IMR-90 (cell line): ENCODE measurements around the gene EHD4. TPM values are rescaled to one million over a fixed set of nuclear protein-coding genes. Genes with fewer than 3 reads are reported as not detected.

Source experiments
- ATAC-seq: fragments of 200-7000 bp; cut with Tn5 transposase; 2 replicates; pipeline ENCODE4 v1.9.1; 2020; ENCODE audit warnings: low read depth, mild to moderate bottlenecking, moderate library complexity
- BruUV-seq: library from RNA; stranded (reverse); fragments of 400-500 nt; replicated peaks from 2 replicates; lab custom pipeline; 2021; lab: Mats Ljungman, UMichigan
- CTCF ChIA-PET: fragments of 300-600 bp; formaldehyde crosslinking; extraction: SDS; loops from one replicate; lab custom pipeline; 2021; ENCODE audit warnings: antibody characterized with exemption; lab: Yijun Ruan, JAX
- POLR2A ChIA-PET: fragments of 300-600 bp; sonication (Branson Sonifier 250); formaldehyde crosslinking; loops from one replicate; lab custom pipeline; 2022; ENCODE audit warnings: antibody characterized with exemption; ENCODE audit not compliant: unreplicated experiment; lab: Charles Lee
- DNase-seq: peaks from one replicate; pipeline ENCODE4 v3.0.0; 2013
- H2AFZ ChIP-seq: replicated peaks from 2 replicates; pipeline ENCODE3; 2013; ENCODE audit warnings: low read length, mild to moderate bottlenecking; ENCODE audit not compliant: poor library complexity
- H2AK5ac ChIP-seq: 2 replicates; pipeline ENCODE4 v1.6.1; 2013; ENCODE audit warnings: low read depth, low read length, inconsistent platforms
- H2AK9ac ChIP-seq: replicated peaks from 2 replicates; pipeline ENCODE3; 2013; ENCODE audit warnings: mild to moderate bottlenecking, low read depth, low read length, moderate library complexity; ENCODE audit not compliant: poor library complexity
- H2BK120ac ChIP-seq: 2 replicates; pipeline ENCODE4 v1.6.1; 2013; ENCODE audit warnings: low read depth, low read length, inconsistent platforms
- H2BK15ac ChIP-seq: 3 replicates; pipeline ENCODE4 v1.6.1; 2013; ENCODE audit warnings: low read depth, low read length, inconsistent platforms
- H2BK20ac ChIP-seq: 2 replicates; pipeline ENCODE4 v1.6.1; 2013; ENCODE audit warnings: low read depth, mild to moderate bottlenecking, inconsistent platforms, low read length, moderate library complexity
- H2BK5ac ChIP-seq: 2 replicates; pipeline ENCODE4 v1.6.1; 2013; ENCODE audit warnings: mild to moderate bottlenecking, low read depth, low read length, inconsistent platforms; ENCODE audit not compliant: poor library complexity, severe bottlenecking
- H3K14ac ChIP-seq: replicated peaks from 2 replicates; pipeline ENCODE4 v1.6.1; 2013; ENCODE audit warnings: low read depth, low read length, inconsistent platforms
- H3K18ac ChIP-seq: 2 replicates; pipeline ENCODE4 v1.6.1; 2013; ENCODE audit warnings: low read depth, low read length, control low read depth
- H3K23ac ChIP-seq: 2 replicates; pipeline ENCODE4 v1.6.1; 2013; ENCODE audit warnings: low read depth, low read length, inconsistent platforms
- H3K27ac ChIP-seq: 2 replicates; pipeline ENCODE4 v1.5.1; 2013; ENCODE audit warnings: mild to moderate bottlenecking, control low read depth, low read length; ENCODE audit not compliant: insufficient read depth
- H3K27me3 ChIP-seq: 2 replicates; pipeline ENCODE4 v1.6.1; 2013; ENCODE audit warnings: low read length; ENCODE audit not compliant: control insufficient read depth, insufficient read depth
- H3K36me3 ChIP-seq: 2 replicates; pipeline ENCODE4 v1.6.1; 2013; ENCODE audit warnings: low read length, mixed read lengths; ENCODE audit not compliant: control insufficient read depth, insufficient read depth
- H3K4ac ChIP-seq: 2 replicates; pipeline ENCODE4 v1.6.1; 2013; ENCODE audit warnings: low read depth, low read length, inconsistent platforms
- H3K4me1 ChIP-seq: 2 replicates; pipeline ENCODE4 v1.6.1; 2013; ENCODE audit warnings: low read length, mixed read lengths; ENCODE audit not compliant: control insufficient read depth, insufficient read depth
- H3K4me2 ChIP-seq: 2 replicates; pipeline ENCODE4 v1.6.1; 2013; ENCODE audit warnings: low read depth, mild to moderate bottlenecking, control low read depth, low read length, moderate library complexity
- H3K4me3 ChIP-seq: 2 replicates; pipeline ENCODE4 v1.5.1; 2013; ENCODE audit warnings: low read depth, mild to moderate bottlenecking, control low read depth, low read length, moderate library complexity; ENCODE audit not compliant: insufficient read depth
- H3K56ac ChIP-seq: 2 replicates; pipeline ENCODE4 v1.6.1; 2013; ENCODE audit warnings: low read length, inconsistent platforms; ENCODE audit not compliant: insufficient read depth; ENCODE audit errors: extremely low read depth
- H3K79me1 ChIP-seq, 2 experiments: 2 replicates each; pipeline ENCODE4 v1.6.1; 2013; ENCODE audit warnings: low read length in 2 of 2, inconsistent platforms in 1 of 2, low read depth in 1 of 2
- H3K9ac ChIP-seq: 2 replicates; pipeline ENCODE4 v1.6.1; 2013; ENCODE audit warnings: low read depth, low read length, control low read depth
- H3K9me1 ChIP-seq: 2 replicates; pipeline ENCODE4 v1.6.1; 2013; ENCODE audit warnings: low read length, inconsistent platforms; ENCODE audit not compliant: insufficient read depth
- H3K9me3 ChIP-seq: 2 replicates; pipeline ENCODE4 v1.6.1; 2013; ENCODE audit warnings: low read length; ENCODE audit not compliant: control insufficient read depth, insufficient read depth
- H4K20me1 ChIP-seq: 2 replicates; pipeline ENCODE4 v1.6.1; 2013; ENCODE audit warnings: low read length, inconsistent platforms; ENCODE audit not compliant: insufficient read depth
- H4K5ac ChIP-seq: 2 replicates; pipeline ENCODE4 v1.6.1; 2013; ENCODE audit warnings: mild to moderate bottlenecking, low read depth, low read length, control low read depth
- H4K8ac ChIP-seq, 2 experiments: 2 replicates each; pipeline ENCODE4 v1.6.1; 2013; ENCODE audit warnings: low read depth in 2 of 2, low read length in 2 of 2, control low read depth in 1 of 2, inconsistent platforms in 1 of 2
- H4K91ac ChIP-seq: 2 replicates; pipeline ENCODE4 v1.6.1; 2013; ENCODE audit warnings: low read depth, low read length, inconsistent platforms; ENCODE audit not compliant: insufficient read depth
- MXI1 ChIP-seq: IDR thresholded peaks from 2 replicates; pipeline ENCODE4 v1.6.1; 2012; ENCODE audit warnings: low read depth, mild to moderate bottlenecking, low read length, moderate library complexity, borderline replicate concordance
- NFE2L2 ChIP-seq: fragments of 150-350 bp; IDR thresholded peaks from 2 replicates; pipeline ENCODE4 v1.6.1; 2016; ENCODE audit warnings: low read depth, mild to moderate bottlenecking, low read length
- RCOR1 ChIP-seq: IDR thresholded peaks from 2 replicates; pipeline ENCODE4 v1.6.1; 2012; ENCODE audit warnings: mild to moderate bottlenecking, low read length, improper control_type of control experiment; ENCODE audit not compliant: insufficient replicate concordance
- SMC3 ChIP-seq: fragments of 150-350 bp; IDR thresholded peaks from 2 replicates; pipeline ENCODE4 v1.6.1; 2016; ENCODE audit warnings: low read depth, mild to moderate bottlenecking, antibody characterized with exemption, low read length, moderate library complexity
- WGBS, 2 experiments: methylation state at CpG; one replicate each; pipeline versions ENCODE4 v1.1.5 to v1.1.7; 2013; ENCODE audit warnings: missing lambda C conversion rate in 2 of 2; ENCODE audit not compliant: insufficient read length in 1 of 2; ENCODE audit errors: extremely low coverage in 2 of 2; 5-methylcytosine and 5-hydroxymethylcytosine counted together
- dilution Hi-C: fragments of 300-500 bp; cut with HindIII; formaldehyde crosslinking; loops from one replicate; pipeline ENCODE4 v1.14.3; 2018; ENCODE audit warnings: low sequenced_read_pairs; ENCODE audit not compliant: unreplicated experiment
- in situ Hi-C: fragments of 300-500 bp; cut with MboI; formaldehyde crosslinking; loops from 3 replicates; pipeline ENCODE4 v1.14.3; 2019; ENCODE audit warnings: low sequenced_read_pairs, inconsistent platforms, mixed read lengths
- intact Hi-C: fragments of 100-400 bp; cut with micrococcal nuclease; formaldehyde crosslinking; loops from 2 replicates; pipeline ENCODE4 v1.10.0; 2022
- polyA plus RNA-seq, 3 experiments: library from polyadenylated mRNA; depleted of rRNA; stranded (reverse); fragments of >200 nt; gene quantifications; 2 replicates each; pipeline ENCODE4 v1.2.3, GENCODE V29; 2012; ENCODE audit warnings: low replicate concordance in 1 of 3
- total RNA-seq: library from RNA; depleted of rRNA; stranded (reverse); fragments of >200 nt; gene quantifications from 2 replicates; pipeline ENCODE4 v1.2.3, GENCODE V29; 2012

The EHD4 gene
- total and polyA plus RNA-seq, 2 of the 4 experiments (the other 2 are of a cell fraction), result 21.0 to 29.0 TPM

DNA sequence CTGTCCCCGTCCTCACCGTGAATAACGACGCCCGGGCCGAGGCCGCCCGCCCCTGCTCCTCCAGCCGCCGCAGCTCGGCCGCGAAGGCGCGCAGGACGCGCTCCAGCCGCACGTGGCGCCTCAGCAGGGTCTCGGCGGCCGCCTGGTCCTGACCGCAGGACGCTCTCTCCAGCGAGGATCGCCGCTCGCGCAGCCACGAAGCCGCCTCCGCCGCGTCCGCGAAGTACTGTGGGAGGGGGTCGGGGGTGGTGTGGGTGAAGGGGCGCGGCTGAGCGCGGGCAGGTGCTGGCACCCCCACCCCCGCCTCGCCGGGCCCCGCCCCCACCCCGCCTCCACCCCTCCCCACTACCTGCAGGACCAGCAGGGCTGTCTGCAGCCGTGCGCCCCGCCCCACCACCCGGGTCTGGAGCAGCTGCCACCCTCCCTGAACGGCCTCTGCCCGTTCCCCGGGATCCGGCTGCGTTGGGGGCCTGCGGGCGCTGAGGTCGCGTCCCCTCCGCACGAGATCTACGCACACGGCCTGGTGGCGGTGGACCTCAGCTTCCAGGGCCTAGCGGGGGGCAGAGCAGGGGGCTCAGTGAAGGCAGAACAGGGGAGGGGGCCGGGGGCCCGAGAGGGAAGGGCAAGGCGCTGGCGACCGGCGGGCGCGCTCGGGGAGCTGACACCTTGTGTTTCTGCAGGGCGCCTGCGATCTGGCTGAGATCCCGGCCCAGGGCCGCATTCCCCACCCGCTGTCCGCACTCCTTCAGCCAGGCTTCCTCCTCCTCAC, 90.3 kb downstream of the EHD4 start:
- H3K4me2 ChIP-seq, result no peak overlapping the region
- no TSS peak for BruUV-seq

More for the DNA sequence above, 90.3 kb downstream of the EHD4 start:
- no peak overlapping the region for H3K18ac ChIP-seq
- no peak overlapping the region for H3K56ac ChIP-seq
- H3K79me1 ChIP-seq, result no peaks in the 10 kb centered on the region
- no peak overlapping the region for H2BK5ac ChIP-seq
- no peak overlapping the region for H3K27ac ChIP-seq
- no peak overlapping the region for H2BK120ac ChIP-seq
- no peak overlapping the region for H3K4ac ChIP-seq
- H4K8ac ChIP-seq, result no peak overlapping the region
- H4K91ac ChIP-seq, result no peak overlapping the region
- no peaks in the 10 kb centered on the region for H3K36me3 ChIP-seq
- WGBS, 2 experiments, result 36% methylated on average over 17 of the region's 81 CpGs; no CpG with 5 or more reads in 1 of the 2 experiments
- no peak overlapping the region for H3K4me3 ChIP-seq
- no peak overlapping the region for H2AK9ac ChIP-seq
- ATAC-seq (peak; percentile 8; the same call in 1 of the 2 replicates), DNase-seq (no peak)
- H4K20me1 ChIP-seq, result peaks cover 9% of the 10 kb centered on the region; the same call in 1 of the 2 replicates
- H2AK5ac ChIP-seq, result no peak overlapping the region
- in situ Hi-C loops (no loop called here), dilution Hi-C loops (no loop called here), intact Hi-C loops (no loop called here)
- H3K9me3 ChIP-seq, result no peaks in the 10 kb centered on the region
- no peak for TF ChIP-seq NFE2L2
- TF ChIP-seq MXI1, result no peak
- no peak for TF ChIP-seq RCOR1
- TF ChIP-seq SMC3, result no peak
- 0 out of 2 replicates have a peak, but pooled peaks cover 2% of the 10 kb centered on the region for H3K4me1 ChIP-seq
- ChIA-PET CTCF (interaction anchor here (1.6 kb wide), 1 partner anchor 13 kb away, joined by 4 read pairs; no protein-coding TSS in a partner anchor), POLR2A (no interaction called here)
- H4K5ac ChIP-seq, result no peak overlapping the region
- H2BK20ac ChIP-seq, result no peak overlapping the region
- H2BK15ac ChIP-seq, result no peak overlapping the region
- H3K9me1 ChIP-seq, result no peaks in the 10 kb centered on the region
- peak overlapping the region; percentile 51 for H2AFZ ChIP-seq
- H3K14ac ChIP-seq, result no peak overlapping the region
- no peak overlapping the region for H3K9ac ChIP-seq
- H3K23ac ChIP-seq, result no peak overlapping the region
- H3K27me3 ChIP-seq, result peaks cover 33% of the 10 kb centered on the region
